Measurements from ENCODE around the gene KCP. TPM values are rescaled to one million over a fixed set of nuclear protein-coding genes. Genes with fewer than 3 reads are reported as not detected.

The KCP gene
- total RNA-seq, 1 donor from 2014 or later, result 1.3 TPM

GRCh38 chr7:128879939-128880746 is 30.4 kb downstream of the KCP start:
- intact Hi-C loops (cut with DNase I), result no loop called here
- H3K9me3 ChIP-seq, result no peaks in the 10 kb centered on the region
- TF ChIP-seq, protein P1, sequence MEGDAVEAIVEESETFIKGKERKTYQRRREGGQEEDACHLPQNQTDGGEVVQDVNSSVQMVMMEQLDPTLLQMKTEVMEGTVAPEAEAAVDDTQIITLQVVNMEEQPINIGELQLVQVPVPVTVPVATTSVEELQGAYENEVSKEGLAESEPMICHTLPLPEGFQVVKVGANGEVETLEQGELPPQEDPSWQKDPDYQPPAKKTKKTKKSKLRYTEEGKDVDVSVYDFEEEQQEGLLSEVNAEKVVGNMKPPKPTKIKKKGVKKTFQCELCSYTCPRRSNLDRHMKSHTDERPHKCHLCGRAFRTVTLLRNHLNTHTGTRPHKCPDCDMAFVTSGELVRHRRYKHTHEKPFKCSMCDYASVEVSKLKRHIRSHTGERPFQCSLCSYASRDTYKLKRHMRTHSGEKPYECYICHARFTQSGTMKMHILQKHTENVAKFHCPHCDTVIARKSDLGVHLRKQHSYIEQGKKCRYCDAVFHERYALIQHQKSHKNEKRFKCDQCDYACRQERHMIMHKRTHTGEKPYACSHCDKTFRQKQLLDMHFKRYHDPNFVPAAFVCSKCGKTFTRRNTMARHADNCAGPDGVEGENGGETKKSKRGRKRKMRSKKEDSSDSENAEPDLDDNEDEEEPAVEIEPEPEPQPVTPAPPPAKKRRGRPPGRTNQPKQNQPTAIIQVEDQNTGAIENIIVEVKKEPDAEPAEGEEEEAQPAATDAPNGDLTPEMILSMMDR (IDR thresholded peaks at IDR 0.05), result peak; percentile 78
- no peak overlapping the region for H3K4me3 ChIP-seq
- peak; percentile 81 for DNase-seq
- peak; percentile 87 for ATAC-seq
- no peaks in the 10 kb centered on the region for H3K36me3 ChIP-seq
- no peak overlapping the region for H3K27ac ChIP-seq
- H3K4me1 ChIP-seq, result no peaks in the 10 kb centered on the region
- H3K27me3 ChIP-seq, result no peaks in the 10 kb centered on the region

- Histone ChIP-seq H3K4me3 (no peak overlapping the region), H3K9me3 (no peaks in the 10 kb centered on the region), H3K4me1 (no peaks in the 10 kb centered on the region), H3K27ac (no peak overlapping the region), H3K27me3 (no peaks in the 10 kb centered on the region), H3K36me3 (no peaks in the 10 kb centered on the region)
- DNase-seq (peak; percentile 59), ATAC-seq (no peak)
- intact Hi-C loops (cut with DNase I), result no loop called here
- TF ChIP-seq, protein P1 (IDR thresholded peaks at IDR 0.05), result no peak
These were observed 31.0 kb downstream of the KCP start for GRCh38 chr7:128879461-128879938.

DNA sequence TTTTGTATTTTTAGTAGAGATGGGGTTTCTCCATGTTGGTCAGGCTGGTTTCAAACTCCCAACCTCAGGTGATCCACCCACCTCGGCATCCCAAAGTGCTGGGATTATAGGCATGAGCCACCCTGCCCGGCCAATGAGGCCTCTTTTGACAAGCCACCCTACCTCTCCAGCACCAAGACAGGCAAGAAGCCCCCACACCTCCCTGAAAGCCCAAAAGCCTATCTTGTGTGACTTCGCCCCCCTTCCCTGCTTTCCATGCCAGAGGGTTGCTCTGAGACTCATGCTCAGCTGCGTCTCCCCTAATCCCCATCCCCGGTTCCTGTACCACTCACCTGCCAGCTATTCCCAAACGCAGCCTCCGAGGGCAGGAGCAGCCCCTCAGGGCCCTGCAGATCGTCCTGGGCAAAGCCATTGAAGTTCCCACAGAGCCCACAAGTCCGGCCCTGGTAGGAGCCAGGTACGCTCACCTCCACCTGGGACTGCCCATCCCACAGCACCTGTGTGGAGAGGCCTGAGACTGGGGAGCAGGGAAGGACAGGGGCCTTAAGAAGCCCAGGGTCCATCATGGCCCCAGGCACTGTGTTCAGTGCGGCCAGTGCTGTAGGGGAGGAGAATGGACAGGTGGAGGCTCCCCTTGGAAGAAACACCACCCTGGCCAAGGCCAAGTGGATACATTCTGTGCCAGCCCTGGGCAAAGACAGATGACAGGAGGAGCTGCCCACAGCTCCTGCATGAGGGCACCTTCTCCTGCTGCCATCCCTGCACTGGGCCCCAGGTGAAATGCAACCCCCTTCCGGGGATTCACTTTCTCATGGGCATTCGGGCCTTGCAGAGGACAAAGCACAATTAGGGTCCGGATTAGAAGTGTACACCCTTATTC is 32.0 kb downstream of the KCP start:
- DNase-seq (peak; percentile 53), ATAC-seq (no peak)
- TF ChIP-seq, protein P1 (IDR thresholded peaks at IDR 0.05), result no peak
- intact Hi-C loops (cut with DNase I), result no loop called here
- Histone ChIP-seq H3K36me3 (no peaks in the 10 kb centered on the region), H3K9me3 (no peaks in the 10 kb centered on the region), H3K27me3 (no peaks in the 10 kb centered on the region), H3K4me3 (no peak overlapping the region), H3K4me1 (no peaks in the 10 kb centered on the region), H3K27ac (no peak overlapping the region)

- TF ChIP-seq, protein P1 (IDR thresholded peaks at IDR 0.05), result no peak
These were observed 32.8 kb downstream of the KCP start for GRCh38 chr7:128877756-128878120.

GRCh38 chr7:128876978-128877755 is 33.3 kb downstream of the KCP start:
- no peaks in the 10 kb centered on the region for H3K27me3 ChIP-seq
- no peak overlapping the region for H3K4me3 ChIP-seq
- no peaks in the 10 kb centered on the region for H3K9me3 ChIP-seq
- TF ChIP-seq, protein P1 (IDR thresholded peaks at IDR 0.05), result no peak
- peak; percentile 57 for DNase-seq
- H3K36me3 ChIP-seq, result no peaks in the 10 kb centered on the region
- H3K27ac ChIP-seq, result no peak overlapping the region
- no peak for ATAC-seq
- no peaks in the 10 kb centered on the region for H3K4me1 ChIP-seq
- intact Hi-C loops (cut with DNase I), result no loop called here

More at GRCh38 chr7:128877756-128878120, 32.8 kb downstream of the KCP start:
- Histone ChIP-seq H3K27ac (no peak overlapping the region), H3K9me3 (no peaks in the 10 kb centered on the region), H3K27me3 (no peaks in the 10 kb centered on the region), H3K4me3 (no peak overlapping the region), H3K4me1 (no peaks in the 10 kb centered on the region), H3K36me3 (no peaks in the 10 kb centered on the region)
- no peak for DNase-seq
- intact Hi-C loops (cut with DNase I), result no loop called here
- ATAC-seq, result no peak

Measured in upper lobe of right lung (tissue), 1 donor.